ENCODE measurements around the gene RBFA. TPM values are rescaled to one million over a fixed set of nuclear protein-coding genes. Genes with fewer than 3 reads are reported as not detected.

The RBFA gene
- total RNA-seq, 2 donors from 2014 or later = 31.6 to 38.5 TPM

GRCh38 chr18:80067321-80067720 is 33.1 kb downstream of the RBFA start:
- H3K9me3 ChIP-seq = no peaks in the 10 kb centered on the region
- intact Hi-C loops (cut with DNase I) = no loop called here
- H3K4me1 ChIP-seq (replicated peaks) = no peaks in the 10 kb centered on the region
- H3K4me3 ChIP-seq = no peak overlapping the region
- no peak overlapping the region for H3K27ac ChIP-seq
- 87% methylated on average over 8 of the region's 8 CpGs for WGBS
- H3K27me3 ChIP-seq (replicated peaks; ENCODE audit: insufficient read depth) = no peaks in the 10 kb centered on the region
- DNase-seq (ENCODE audit: low spot score) = no peak
- H3K36me3 ChIP-seq = no peaks in the 10 kb centered on the region
- TF ChIP-seq POLR2AphosphoS5 (IDR thresholded peaks at IDR 0.05) (no peak), CTCF (IDR thresholded peaks at IDR 0.05) (no peak), POLR2A (IDR thresholded peaks at IDR 0.05) (no peak)

DNA sequence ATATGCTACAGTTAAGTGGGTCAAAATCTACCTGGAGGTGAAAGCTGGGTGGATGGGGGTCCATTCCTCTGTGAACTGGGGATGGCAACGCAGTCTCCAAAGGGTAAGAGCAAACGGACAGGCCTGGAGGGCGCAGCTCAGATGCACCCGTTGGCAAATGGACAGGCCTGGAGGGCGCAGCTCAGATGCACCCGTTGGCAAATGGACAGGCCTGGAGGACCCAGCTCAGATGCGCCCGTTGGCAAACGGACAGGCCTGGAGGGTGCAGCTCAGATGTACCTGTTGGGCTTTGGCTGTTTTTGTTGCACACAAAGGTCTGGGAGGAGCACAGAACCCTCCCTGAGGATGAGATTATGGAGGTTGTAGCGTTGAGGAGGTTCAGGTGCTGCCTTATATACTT is 33.7 kb downstream of the RBFA start:
- intact Hi-C loops (cut with DNase I) = no loop called here

DNA sequence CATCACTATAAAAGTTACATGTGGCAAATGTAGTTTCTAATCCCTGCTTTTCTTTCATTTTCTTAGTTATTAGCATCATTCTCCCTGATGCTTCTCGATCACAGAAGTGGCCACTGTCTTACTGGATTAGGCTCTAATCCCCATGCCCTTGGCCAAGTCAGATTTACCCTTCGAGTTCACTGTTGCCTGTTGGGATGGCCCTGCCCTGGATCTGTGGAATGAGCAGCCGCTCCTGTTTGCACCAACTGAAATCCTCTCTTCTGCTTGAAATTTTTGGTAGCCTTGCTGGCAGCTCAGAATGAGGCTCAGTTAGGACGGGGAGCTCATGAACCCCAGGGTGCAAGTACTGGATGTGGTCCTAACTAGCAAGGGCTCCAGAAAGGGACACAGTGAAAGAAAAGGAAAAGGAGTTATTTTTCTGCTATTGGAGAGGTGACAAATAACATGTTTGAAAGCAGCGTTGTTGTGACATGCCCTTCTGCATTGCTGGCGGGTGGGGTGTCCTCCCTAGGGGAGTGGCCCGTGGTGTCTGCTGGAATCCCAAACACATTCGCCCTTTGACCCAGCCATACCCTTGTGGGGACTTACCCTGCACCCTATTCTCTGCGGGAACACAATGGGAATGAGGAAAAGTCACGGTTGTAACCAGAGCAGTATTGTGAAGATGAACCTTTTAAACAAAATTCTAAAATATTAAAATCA is 34.5 kb downstream of the RBFA start:
- no peak overlapping the region for H3K27ac ChIP-seq
- no peaks in the 10 kb centered on the region for H3K27me3 ChIP-seq (replicated peaks; ENCODE audit: insufficient read depth)
- TF ChIP-seq CTCF (IDR thresholded peaks at IDR 0.05) (no peak), POLR2A (IDR thresholded peaks at IDR 0.05) (no peak), POLR2AphosphoS5 (IDR thresholded peaks at IDR 0.05) (no peak)
- intact Hi-C loops (cut with DNase I) = no loop called here
- no peak overlapping the region for H3K4me3 ChIP-seq
- no peak for DNase-seq (ENCODE audit: low spot score)
- no peaks in the 10 kb centered on the region for H3K36me3 ChIP-seq
- H3K4me1 ChIP-seq (replicated peaks) = no peaks in the 10 kb centered on the region
- 45% methylated on average over 10 of the region's 10 CpGs for WGBS
- no peaks in the 10 kb centered on the region for H3K9me3 ChIP-seq

More for the DNA sequence above, 33.7 kb downstream of the RBFA start:
- H3K4me1 ChIP-seq (replicated peaks) = no peaks in the 10 kb centered on the region
- H3K9me3 ChIP-seq = no peaks in the 10 kb centered on the region
- 85% methylated on average over 10 of the region's 10 CpGs for WGBS
- no peak overlapping the region for H3K4me3 ChIP-seq
- H3K36me3 ChIP-seq = no peaks in the 10 kb centered on the region
- H3K27me3 ChIP-seq (replicated peaks; ENCODE audit: insufficient read depth) = no peaks in the 10 kb centered on the region
- no peak for TF ChIP-seq POLR2A (IDR thresholded peaks at IDR 0.05)
- TF ChIP-seq CTCF (IDR thresholded peaks at IDR 0.05) = no peak
- no peak for TF ChIP-seq POLR2AphosphoS5 (IDR thresholded peaks at IDR 0.05)
- no peak overlapping the region for H3K27ac ChIP-seq
- no peak for DNase-seq (ENCODE audit: low spot score)

DNA sequence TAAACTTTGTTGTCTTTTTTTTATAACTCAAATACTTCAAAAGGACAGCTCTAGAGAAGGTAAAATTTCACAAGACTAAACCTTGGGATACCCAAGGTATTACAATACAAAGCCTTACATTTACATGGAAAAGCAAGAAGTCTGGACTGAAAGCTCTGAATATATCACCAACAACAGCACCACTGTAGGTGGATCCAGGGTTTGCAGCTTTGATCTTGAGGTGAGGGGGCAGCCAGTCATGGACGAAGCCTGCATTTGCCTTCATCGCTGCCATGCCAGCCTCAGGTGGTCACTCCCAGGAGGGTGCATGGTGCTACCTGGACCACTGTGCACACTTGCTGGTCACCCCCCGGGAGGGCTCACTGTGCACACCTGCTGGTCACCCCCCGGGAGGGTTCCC is 36.6 kb downstream of the RBFA start:
- Histone ChIP-seq H3K4me1 (replicated peaks) (no peaks in the 10 kb centered on the region), H3K27me3 (replicated peaks; ENCODE audit: insufficient read depth) (no peaks in the 10 kb centered on the region), H3K27ac (no peak overlapping the region), H3K36me3 (no peaks in the 10 kb centered on the region), H3K9me3 (no peaks in the 10 kb centered on the region), H3K4me3 (no peak overlapping the region)
- no peak for TF ChIP-seq POLR2AphosphoS5 (IDR thresholded peaks at IDR 0.05)
- no peak for TF ChIP-seq POLR2A (IDR thresholded peaks at IDR 0.05)
- TF ChIP-seq CTCF (IDR thresholded peaks at IDR 0.05) = no peak
- 89% methylated on average over 4 of the region's 4 CpGs for WGBS
- no peak for DNase-seq (ENCODE audit: low spot score)
- intact Hi-C loops (cut with DNase I) = no loop called here

- no peak overlapping the region for H3K4me3 ChIP-seq
- no peak for DNase-seq (ENCODE audit: low spot score)
- no peak overlapping the region for H3K27ac ChIP-seq
- no peaks in the 10 kb centered on the region for H3K4me1 ChIP-seq (replicated peaks)
- WGBS = 96% methylated on average over 5 of the region's 5 CpGs
- intact Hi-C loops (cut with DNase I) = no loop called here
- no peaks in the 10 kb centered on the region for H3K9me3 ChIP-seq
- TF ChIP-seq POLR2AphosphoS5 (IDR thresholded peaks at IDR 0.05) (no peak), CTCF (IDR thresholded peaks at IDR 0.05) (no peak), POLR2A (IDR thresholded peaks at IDR 0.05) (no peak)
- H3K27me3 ChIP-seq (replicated peaks; ENCODE audit: insufficient read depth) = no peaks in the 10 kb centered on the region
- no peaks in the 10 kb centered on the region for H3K36me3 ChIP-seq
Observed at GRCh38 chr18:80074183-80074582, 39.9 kb downstream of the RBFA start.

All from prostate gland (tissue), 2 donors.